ENCODE measurements around the gene S100A9. TPM values are rescaled to one million over a fixed set of nuclear protein-coding genes. Genes with fewer than 3 reads are reported as not detected.

Gene S100A9
- total RNA-seq, 2 experiments from 2014 or later: not detected

DNA sequence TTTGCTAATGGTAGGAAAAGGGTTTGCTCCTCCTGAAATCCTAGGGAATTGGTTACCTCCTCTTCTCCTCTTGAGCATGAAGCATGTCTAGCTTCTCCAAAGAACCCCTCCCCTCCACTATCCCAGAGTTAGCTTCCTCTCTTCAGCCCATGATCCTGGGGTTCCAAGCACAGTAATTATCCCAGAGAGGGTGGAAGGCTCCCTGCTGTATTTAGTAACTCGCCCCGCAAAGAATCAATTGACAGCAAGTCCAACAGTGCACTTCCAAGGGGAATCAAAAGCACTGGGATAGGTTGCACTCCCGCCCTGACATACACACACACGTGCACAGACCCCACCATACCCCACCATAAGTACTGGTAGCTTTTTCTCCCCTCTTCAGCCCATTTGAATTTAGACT is 30.1 kb downstream of the S100A9 start:
- ChIA-PET POLR2A (no interaction called here), CTCF (no interaction called here)
- intact Hi-C loops (cut with micrococcal nuclease): no loop called here
- H3K4me1 Mint-ChIP-seq (ENCODE audit: low read depth): peaks cover 6% of the 10 kb centered on the region
- no peak overlapping the region for H3K4me3 Mint-ChIP-seq
- no peak overlapping the region for H3K27ac Mint-ChIP-seq
- no peak for DNase-seq
- no peaks in the 10 kb centered on the region for H3K36me3 Mint-ChIP-seq
- peaks cover 4% of the 10 kb centered on the region for H3K27me3 Mint-ChIP-seq
- peaks cover 3% of the 10 kb centered on the region for H3K9me3 Mint-ChIP-seq

DNA sequence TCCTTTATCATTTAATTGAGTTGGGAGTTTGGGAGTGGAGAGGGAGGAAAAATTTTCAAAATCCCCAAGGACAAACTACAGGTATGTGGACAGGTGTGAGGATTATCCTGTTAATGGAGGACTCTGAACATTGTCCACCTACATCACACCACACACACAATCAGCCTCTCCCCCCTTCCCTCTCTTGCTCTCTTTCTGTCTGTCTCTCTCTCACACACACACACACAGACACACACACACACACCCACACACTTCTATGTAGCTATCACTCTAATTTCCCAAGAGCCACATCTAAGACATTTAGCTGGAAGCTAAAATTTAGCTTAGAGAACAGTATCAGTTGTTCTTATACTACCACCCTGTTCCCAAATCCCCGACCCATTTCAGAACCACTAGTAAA is 31.7 kb downstream of the S100A9 start:
- no peak overlapping the region for H3K27ac Mint-ChIP-seq
- intact Hi-C loops (cut with micrococcal nuclease): no loop called here
- H3K4me3 Mint-ChIP-seq: no peak overlapping the region
- no peaks in the 10 kb centered on the region for H3K9me3 Mint-ChIP-seq
- H3K36me3 Mint-ChIP-seq: no peaks in the 10 kb centered on the region
- H3K4me1 Mint-ChIP-seq (ENCODE audit: low read depth): peaks cover 6% of the 10 kb centered on the region
- POLR2A ChIA-PET: no interaction called here
- DNase-seq: no peak
- CTCF ChIA-PET: no interaction called here
- peaks cover 8% of the 10 kb centered on the region for H3K27me3 Mint-ChIP-seq

DNA sequence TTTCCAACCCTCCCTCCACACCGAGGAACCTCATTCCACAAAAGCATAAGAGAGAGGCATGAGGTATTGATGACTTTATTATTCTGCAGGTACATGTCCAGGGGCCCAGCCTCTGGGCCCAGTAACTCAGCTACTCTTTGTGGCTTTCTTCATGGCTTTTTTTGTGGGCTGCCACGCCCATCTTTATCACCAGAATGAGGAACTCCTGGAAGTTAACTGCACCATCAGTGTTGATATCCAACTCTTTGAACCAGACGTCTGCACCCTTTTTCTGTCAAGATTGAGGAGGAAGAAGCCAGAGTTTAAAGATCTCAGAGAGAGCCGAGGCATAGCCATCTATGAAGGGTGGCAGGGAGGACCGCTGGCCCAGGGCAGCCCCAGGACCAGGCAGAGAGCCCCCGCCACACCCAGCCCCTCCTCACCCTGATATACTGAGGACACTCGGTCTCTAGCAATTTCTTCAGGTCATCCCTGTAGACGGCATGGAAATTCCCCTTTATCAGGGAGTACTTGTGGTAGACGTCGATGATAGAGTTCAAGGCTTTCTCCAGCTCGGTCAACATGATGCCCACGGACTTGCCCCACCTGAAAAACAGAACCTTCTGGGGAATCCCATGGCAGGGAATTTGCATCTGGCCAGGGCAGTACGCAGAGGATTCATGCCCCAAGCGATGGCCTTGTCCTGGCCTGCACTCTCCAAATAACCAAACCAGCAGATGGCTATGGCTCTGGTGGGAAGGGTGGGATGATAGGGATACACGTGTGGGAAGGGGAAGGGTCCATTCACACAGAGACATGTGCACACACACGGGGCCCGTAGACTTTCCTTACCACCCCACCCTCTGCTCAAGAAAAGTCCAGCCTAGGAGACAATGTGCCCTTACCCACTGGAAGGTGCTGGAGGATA is 32.6 kb downstream of the S100A9 start:
- Mint-ChIP-seq H3K36me3 (no peaks in the 10 kb centered on the region), H3K4me1 (ENCODE audit: low read depth) (peaks cover 6% of the 10 kb centered on the region), H3K27ac (no peak overlapping the region), H3K27me3 (peaks cover 9% of the 10 kb centered on the region), H3K4me3 (no peak overlapping the region), H3K9me3 (no peaks in the 10 kb centered on the region)
- intact Hi-C loops (cut with micrococcal nuclease): no loop called here
- DNase-seq: no peak
- ChIA-PET CTCF (no interaction called here), POLR2A (no interaction called here)

DNA sequence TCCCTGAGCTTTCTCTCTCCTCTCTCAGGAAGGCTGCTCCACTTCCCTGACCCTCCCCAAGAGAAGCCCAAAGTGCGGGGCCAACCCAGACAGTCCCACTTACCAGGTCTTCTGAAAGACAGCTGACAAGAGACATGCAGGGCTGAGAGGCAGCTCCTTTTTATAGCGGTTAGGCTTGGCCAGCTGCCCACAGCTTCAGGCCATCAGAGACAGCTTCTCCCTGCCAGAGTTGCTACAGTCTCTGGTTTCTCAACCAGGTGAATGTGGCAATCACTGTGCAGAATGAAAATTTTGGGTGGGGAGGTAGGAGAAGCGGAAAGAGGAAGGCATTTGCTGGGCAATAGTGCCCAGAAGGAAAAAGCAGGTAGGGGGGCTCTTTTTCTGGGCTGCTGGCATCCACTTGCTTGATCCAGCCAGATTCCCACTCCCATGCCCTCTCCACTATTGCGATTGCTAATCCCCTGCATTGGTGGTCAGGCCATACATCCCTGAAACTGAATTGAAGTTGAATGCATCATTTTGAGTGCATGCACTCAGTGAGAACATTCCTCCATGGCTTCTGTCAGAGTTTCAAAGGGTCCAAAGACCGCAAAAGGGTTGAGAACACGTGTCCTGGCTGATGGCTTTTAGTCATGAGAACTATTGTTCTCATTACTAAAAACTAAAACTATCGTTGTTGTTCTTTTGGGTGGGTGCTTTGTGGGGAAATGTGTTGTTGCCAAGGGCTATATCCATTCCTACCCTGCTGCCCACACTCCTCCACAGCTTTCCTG is 33.5 kb downstream of the S100A9 start, which contains the start of gene S100A8:
Gene S100A8 (minus strand): TSS at position 136 of the 773 bp plus-strand sequence. CDS start 538 bp downstream, outside the sequence.
- Mint-ChIP-seq H3K4me1 (ENCODE audit: low read depth) (peaks cover 6% of the 10 kb centered on the region), H3K27me3 (peaks cover 14% of the 10 kb centered on the region), H3K36me3 (no peaks in the 10 kb centered on the region), H3K27ac (no peak within 1 kb of the TSS), H3K9me3 (no peaks in the 10 kb centered on the region), H3K4me3 (no peak within 1 kb of the TSS)
- ChIA-PET POLR2A (no interaction called here), CTCF (no interaction called here)
- intact Hi-C loops (cut with micrococcal nuclease): no loop called here
- DNase-seq: no peak

DNA sequence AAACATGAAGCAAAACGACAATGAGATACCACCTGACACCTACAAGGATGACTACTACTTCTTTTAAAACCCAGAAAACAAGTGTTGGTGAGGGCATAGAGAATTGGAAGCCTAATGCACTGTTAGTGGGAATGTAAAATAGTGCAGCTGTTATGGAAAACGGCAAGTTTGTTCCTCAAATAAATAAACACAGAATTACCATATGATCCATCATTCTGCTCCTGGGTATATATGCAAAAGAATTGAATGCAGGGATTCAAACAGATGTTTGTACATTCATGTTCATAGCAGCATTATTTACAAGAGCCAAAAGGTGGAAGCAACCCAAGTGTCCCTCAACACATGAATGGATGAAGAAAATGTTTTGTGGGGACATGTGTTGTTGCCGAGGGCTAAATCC is 34.6 kb downstream of the S100A9 start:
- no peak for DNase-seq
- Mint-ChIP-seq H3K4me1 (ENCODE audit: low read depth) (no peaks in the 10 kb centered on the region), H3K27ac (no peak overlapping the region), H3K36me3 (no peaks in the 10 kb centered on the region), H3K9me3 (no peaks in the 10 kb centered on the region), H3K4me3 (no peak overlapping the region), H3K27me3 (peaks cover 15% of the 10 kb centered on the region)
- CTCF ChIA-PET: no interaction called here
- intact Hi-C loops (cut with micrococcal nuclease): no loop called here
- POLR2A ChIA-PET: no interaction called here

DNA sequence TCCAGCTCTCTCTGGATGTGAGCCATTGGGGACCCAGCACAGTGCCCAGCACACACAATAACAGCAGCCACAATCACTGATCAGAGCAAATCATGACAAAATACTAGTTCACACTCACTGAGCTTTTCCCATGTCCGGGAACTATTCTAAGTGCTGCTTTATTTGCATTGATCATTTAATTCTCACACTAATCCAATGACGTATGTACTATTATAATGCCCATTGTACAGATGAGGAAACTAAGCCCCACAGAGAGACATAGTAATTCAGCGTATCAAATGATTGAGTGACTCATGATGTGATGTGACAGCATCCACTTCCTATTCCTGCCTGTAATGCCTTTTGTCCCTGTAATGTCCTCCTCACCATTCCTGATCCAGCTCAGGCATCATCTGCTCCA is 35.2 kb downstream of the S100A9 start:
- ChIA-PET POLR2A (no interaction called here), CTCF (no interaction called here)

DNA sequence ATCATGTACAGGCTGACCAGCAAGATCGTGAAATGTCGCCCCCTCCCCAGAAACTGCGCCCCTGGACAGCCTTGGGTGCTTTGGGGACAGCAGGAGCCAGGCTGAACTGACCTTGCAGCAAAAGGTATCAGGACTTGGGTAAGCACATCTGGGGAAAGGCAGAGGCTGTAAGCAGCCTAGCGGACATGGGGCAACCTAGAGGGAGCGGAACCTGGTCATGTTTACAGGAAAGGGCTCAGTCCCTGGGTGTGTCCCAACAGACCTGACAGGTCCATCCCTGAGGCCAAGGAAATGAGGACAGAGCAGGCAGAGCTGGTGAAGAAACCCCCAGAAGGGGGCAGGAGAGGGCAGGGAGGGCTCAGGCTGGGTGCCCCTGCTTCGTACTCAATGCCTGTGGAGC is 36.3 kb downstream of the S100A9 start:
- ChIA-PET POLR2A (no interaction called here), CTCF (interaction anchor here (1.4 kb wide), 1 partner anchor 42 kb away, joined by 3 read pairs; no protein-coding TSS in a partner anchor)
- intact Hi-C loops (cut with micrococcal nuclease): no loop called here
- Mint-ChIP-seq H3K27me3 (peaks cover 16% of the 10 kb centered on the region), H3K36me3 (no peaks in the 10 kb centered on the region), H3K4me3 (no peak overlapping the region), H3K27ac (no peak overlapping the region), H3K9me3 (no peaks in the 10 kb centered on the region), H3K4me1 (ENCODE audit: low read depth) (no peaks in the 10 kb centered on the region)
- no peak for DNase-seq

More for the DNA sequence above, 35.2 kb downstream of the S100A9 start:
- no peak overlapping the region for H3K27ac Mint-ChIP-seq
- H3K36me3 Mint-ChIP-seq: no peaks in the 10 kb centered on the region
- H3K4me3 Mint-ChIP-seq: no peak overlapping the region
- no peak for DNase-seq
- peaks cover 15% of the 10 kb centered on the region for H3K27me3 Mint-ChIP-seq
- intact Hi-C loops (cut with micrococcal nuclease): no loop called here
- no peaks in the 10 kb centered on the region for H3K4me1 Mint-ChIP-seq (ENCODE audit: low read depth)
- no peaks in the 10 kb centered on the region for H3K9me3 Mint-ChIP-seq

DNA sequence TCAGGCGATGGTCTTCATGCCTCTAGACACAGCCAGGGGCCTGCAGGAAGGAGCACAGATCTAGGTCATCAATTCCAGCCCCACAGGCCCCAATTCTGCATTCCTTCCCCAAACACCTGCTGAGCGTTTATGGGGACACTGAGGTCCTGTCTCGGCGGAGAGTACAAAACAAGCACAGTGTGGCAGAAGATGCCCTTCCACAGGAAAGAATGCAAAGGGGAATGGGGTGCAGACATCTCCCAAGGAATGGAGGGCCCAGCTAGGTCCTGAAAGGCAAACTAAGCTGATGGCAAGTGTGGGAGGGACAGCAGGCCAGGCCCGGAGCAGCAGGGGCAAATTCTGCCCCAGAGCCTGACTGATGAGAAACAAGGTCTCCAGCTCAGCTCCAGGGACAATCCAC is 36.7 kb downstream of the S100A9 start:
- H3K9me3 Mint-ChIP-seq: no peaks in the 10 kb centered on the region
- H3K27ac Mint-ChIP-seq: no peak overlapping the region
- H3K4me3 Mint-ChIP-seq: no peak overlapping the region
- no peak for DNase-seq
- POLR2A ChIA-PET: no interaction called here
- peaks cover 17% of the 10 kb centered on the region for H3K27me3 Mint-ChIP-seq
- H3K36me3 Mint-ChIP-seq: no peaks in the 10 kb centered on the region
- intact Hi-C loops (cut with micrococcal nuclease): no loop called here
- no peaks in the 10 kb centered on the region for H3K4me1 Mint-ChIP-seq (ENCODE audit: low read depth)
- CTCF ChIA-PET: interaction anchor here (1.4 kb wide), 1 partner anchor 42 kb away, joined by 3 read pairs; no protein-coding TSS in a partner anchor

DNA sequence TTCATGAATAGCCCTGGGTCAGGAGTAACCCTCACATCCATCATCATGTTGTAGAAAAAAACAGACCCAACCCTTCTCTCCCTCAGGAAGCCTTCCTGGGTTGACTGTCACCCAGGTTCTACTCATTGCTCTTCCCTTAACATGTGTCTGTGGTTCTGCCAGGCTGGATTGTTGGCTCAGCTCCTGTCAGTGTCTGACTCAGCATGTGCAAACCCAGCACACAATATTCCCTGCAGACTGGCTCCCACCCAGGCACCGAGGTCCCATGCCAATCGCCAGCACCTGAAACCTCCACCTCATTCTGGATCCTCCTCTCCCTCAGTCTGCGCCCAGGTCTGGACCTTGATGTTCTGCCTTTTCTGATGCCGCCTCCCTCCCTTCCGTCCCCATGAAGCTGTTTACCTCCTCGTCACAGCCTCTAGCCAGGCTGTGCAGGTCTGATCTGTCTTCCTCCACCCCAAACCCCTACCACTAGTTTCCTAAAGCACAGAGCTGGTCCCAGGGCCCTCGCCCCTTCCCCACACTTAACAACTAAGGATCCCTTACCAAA is 37.6 kb downstream of the S100A9 start:
- POLR2A ChIA-PET: no interaction called here

DNA sequence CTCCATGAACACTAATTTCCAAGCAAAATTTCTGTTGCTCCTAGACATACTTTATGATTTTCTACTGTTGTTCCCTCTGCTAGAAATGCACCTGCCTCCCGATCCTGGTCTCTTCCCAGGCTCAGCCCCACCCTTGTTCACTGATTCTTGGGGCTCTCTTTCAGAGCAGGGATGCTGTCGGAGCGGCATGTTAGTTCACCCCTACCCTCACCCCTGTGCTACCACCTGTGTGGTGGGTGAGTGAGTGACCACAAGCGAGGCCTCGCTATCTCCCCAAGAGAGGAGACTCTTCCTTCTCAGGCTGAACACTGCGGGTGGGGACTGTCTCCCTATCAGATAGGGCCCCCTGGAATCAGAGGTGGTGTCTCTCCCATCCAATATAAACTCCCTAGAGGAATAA is 38.1 kb downstream of the S100A9 start:
- H3K36me3 Mint-ChIP-seq: no peaks in the 10 kb centered on the region
- intact Hi-C loops (cut with micrococcal nuclease): no loop called here
- no peak overlapping the region for H3K4me3 Mint-ChIP-seq
- H3K27me3 Mint-ChIP-seq: peaks cover 15% of the 10 kb centered on the region
- no peak overlapping the region for H3K27ac Mint-ChIP-seq
- POLR2A ChIA-PET: no interaction called here
- no peaks in the 10 kb centered on the region for H3K9me3 Mint-ChIP-seq
- no peaks in the 10 kb centered on the region for H3K4me1 Mint-ChIP-seq (ENCODE audit: low read depth)
- CTCF ChIA-PET: interaction anchor here (0.9 kb wide), 1 partner anchor 9 kb away, joined by 3 read pairs; no protein-coding TSS in a partner anchor
- no peak for DNase-seq

More for the DNA sequence above, 37.6 kb downstream of the S100A9 start:
- H3K27me3 Mint-ChIP-seq: peaks cover 15% of the 10 kb centered on the region
- H3K4me3 Mint-ChIP-seq: no peak overlapping the region
- CTCF ChIA-PET: interaction anchor here (0.9 to 1.4 kb wide), 2 partner anchors 9 to 43 kb away, joined by 3 read pairs; no protein-coding TSS in a partner anchor
- no peaks in the 10 kb centered on the region for H3K9me3 Mint-ChIP-seq
- no peak overlapping the region for H3K27ac Mint-ChIP-seq
- no peaks in the 10 kb centered on the region for H3K36me3 Mint-ChIP-seq
- DNase-seq: no peak
- intact Hi-C loops (cut with micrococcal nuclease): no loop called here
- H3K4me1 Mint-ChIP-seq (ENCODE audit: low read depth): no peaks in the 10 kb centered on the region

DNA sequence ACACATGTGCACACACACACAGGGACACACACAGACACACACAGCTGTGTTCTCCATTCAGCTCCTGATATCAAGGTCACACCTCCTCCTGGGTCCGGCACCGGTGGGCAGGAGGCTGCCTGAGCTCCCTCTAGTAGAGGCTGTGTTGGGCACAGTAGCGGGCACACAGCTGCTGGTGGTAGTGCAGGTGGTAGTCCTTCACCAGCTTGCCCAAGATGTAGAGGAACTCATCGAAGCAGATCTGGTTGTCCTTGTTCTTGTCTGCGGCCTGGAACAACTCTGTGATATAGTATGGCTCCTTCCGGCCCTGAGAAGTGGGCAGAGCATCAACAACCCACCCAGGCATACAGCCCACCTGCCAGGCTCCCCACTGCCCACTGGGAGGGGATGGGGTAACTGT is 38.8 kb downstream of the S100A9 start:
- peaks cover 15% of the 10 kb centered on the region for H3K27me3 Mint-ChIP-seq
- no peaks in the 10 kb centered on the region for H3K9me3 Mint-ChIP-seq
- ChIA-PET CTCF (interaction anchor here (1.1 kb wide), 1 partner anchor 98 kb away, joined by 5 read pairs; no protein-coding TSS in a partner anchor), POLR2A (no interaction called here)
- no peaks in the 10 kb centered on the region for H3K4me1 Mint-ChIP-seq (ENCODE audit: low read depth)
- DNase-seq: no peak
- H3K36me3 Mint-ChIP-seq: no peaks in the 10 kb centered on the region
- H3K27ac Mint-ChIP-seq: no peak overlapping the region
- no peak overlapping the region for H3K4me3 Mint-ChIP-seq
- intact Hi-C loops (cut with micrococcal nuclease): no loop called here
